Stimulated activated CD8-positive, alpha-beta memory T cell treated with anti-CD3 and anti-CD28 coated beads, Interleukin-7, amount 100 ng/mL, for 4 hours (primary cell): ENCODE data around the gene FGF18.

Experiments
- DNase-seq, 2 donors: peaks; one replicate each; pipeline ENCODE4 v3.0.0-alpha.2; 2020; ENCODE audit warnings: low read depth in 2 of 2

The FGF18 gene

GRCh38 chr5:171422902-171423663, 3.6 kb downstream of the FGF18 start:
- DNase-seq: no peak

DNA sequence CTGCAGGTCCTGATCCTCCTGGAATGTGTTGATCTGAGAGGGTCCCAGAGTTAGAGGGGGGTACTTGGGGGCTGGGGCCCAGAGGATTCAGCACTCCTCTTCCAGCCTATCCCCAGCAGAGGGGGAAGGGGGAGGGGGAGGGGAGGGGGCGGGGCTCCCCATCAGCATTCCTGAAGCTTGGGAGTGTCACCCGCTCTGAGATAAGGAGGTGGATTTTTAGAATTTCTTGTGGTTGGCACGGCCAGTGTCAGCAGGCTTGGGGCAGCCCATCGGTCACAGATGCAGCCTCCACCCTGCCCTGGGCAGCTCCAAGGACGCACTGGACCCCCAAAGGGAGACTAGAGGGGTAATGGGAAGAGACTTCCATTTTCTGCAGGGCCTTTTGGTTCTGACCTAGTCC, 5.3 kb downstream of the FGF18 start:
- no peak for DNase-seq

- no peak for DNase-seq
These were observed 6.3 kb downstream of the FGF18 start for GRCh38 chr5:171425596-171426244.

DNA sequence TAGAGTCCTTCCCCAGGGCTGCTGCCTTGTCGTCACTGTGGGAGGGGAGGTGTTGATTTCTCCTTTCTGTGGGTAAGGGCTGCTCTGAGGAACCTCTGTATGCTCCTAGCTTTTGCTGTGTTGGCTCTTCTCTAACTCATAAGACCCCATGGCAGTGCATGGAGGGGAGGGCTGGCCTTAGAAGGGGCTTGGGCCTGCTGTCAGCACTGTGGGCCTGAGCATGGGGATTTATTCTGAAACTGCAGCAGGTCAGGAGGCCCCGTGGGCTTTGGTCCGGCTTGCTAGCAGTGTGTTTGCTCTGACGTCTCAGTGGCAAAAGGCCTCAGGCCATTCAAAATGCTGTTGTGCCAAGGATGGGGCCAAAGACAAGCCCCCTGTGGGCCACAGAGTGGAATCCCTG, 6.8 kb downstream of the FGF18 start:
- DNase-seq: no peak

GRCh38 chr5:171426680-171427079, 7.2 kb downstream of the FGF18 start:
- DNase-seq: no peak

- no peak for DNase-seq
These were observed 8.1 kb downstream of the FGF18 start for GRCh38 chr5:171427318-171428167.

DNA sequence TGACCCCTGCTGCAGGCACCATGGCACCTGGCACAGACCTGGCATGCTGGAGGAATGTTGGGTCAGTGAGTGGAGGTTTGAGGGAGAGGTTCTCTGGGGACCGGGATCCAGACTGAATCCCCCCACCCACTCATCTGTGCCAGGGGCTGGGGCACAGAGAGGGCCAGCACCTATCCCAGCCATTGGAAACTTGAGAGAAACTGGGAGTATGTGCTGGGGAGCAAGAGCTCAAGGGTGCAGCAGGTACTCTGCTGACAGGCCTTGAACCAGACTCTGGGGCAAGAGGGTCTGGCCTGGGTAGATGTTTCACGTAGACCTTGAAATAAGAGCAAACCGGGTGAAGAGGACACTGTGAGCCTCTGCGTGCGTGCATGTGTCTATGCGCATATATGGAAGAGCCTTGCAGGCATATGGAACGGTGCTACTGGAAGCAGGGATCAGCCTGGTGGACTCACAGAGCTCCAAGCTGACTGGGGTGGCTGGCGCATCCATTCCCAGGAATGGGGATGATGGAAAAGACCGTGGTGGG, 8.8 kb downstream of the FGF18 start:
- no peak for DNase-seq

DNA sequence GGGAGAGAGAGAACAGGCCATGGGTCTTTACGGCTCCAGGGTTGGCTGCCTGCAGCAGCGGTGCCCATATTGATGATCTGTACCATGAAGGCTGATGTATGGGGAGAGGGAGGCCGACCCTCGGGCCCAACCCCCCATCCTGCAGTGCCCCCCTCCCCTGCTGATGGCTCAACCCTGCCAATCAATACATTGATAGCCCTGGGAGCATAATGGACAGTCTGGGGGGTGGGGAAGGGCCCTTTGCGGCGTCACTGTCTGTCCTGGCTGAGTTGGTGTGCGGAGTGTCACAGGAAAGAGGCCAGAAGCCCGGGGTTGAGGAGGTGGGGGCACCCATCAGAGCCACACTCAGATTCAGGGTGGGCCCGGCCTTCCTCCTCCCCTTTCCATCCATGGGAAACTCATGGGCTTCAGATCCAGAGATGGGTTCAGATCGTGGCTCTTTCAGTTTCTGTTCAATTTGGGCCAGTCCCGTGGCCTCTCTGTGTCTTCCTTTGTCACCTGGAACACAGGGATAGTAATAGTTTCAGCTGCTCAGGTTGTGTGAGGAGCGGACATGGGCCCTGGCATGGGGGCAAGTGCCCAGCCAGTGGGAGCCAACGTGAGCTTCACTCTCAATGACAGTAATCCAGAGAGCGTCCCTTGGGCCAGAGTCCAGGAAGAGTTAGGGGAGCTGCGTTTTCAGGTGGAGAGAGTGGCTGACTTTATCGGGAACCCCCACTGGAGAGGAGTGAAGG, 9.5 kb downstream of the FGF18 start:
- DNase-seq: no peak

DNA sequence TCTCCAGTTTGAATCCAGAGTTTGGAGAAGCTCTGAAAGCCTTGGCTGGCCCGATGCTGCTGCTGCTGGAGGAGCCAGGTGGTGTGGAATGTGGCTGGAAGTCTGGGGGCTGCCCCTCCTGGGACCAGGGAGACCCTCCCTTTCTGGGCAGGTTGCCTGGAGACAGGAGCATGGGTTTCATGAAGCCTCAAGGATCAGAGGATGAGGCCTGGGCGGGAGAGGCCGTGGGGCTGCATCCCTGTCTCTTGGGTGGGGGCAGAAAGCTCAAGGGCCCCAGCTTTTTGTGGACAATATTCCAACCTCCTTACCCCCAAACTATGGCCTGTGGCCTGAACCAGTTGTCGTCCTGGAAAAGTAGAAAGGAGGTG, 10.1 kb downstream of the FGF18 start:
- no peak for DNase-seq

GRCh38 chr5:171431251-171431777, 11.9 kb downstream of the FGF18 start:
- DNase-seq: no peak

DNA sequence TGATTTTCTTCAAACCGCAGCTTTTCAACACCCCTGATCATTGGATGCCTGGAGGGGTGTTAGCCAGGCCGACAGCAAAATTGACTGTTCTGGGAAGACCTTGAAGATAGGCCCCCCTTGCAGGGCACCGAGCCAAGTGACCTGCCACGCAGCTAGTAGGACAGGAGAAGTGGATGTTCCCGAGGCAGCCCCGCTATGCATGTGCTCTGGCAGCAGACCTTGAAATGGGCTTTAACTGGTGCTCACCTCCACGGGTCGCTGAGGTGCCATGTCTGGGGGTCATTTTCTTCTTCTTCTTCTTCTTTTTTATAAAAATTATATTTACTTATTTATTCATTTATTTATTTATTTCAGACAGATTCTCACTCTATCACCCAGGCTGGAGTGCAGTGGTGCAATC, 12.6 kb downstream of the FGF18 start:
- no peak for DNase-seq

GRCh38 chr5:171432583-171433351, 13.3 kb downstream of the FGF18 start:
- DNase-seq: no peak

GRCh38 chr5:171433352-171433698, 13.9 kb downstream of the FGF18 start:
- no peak for DNase-seq

DNA sequence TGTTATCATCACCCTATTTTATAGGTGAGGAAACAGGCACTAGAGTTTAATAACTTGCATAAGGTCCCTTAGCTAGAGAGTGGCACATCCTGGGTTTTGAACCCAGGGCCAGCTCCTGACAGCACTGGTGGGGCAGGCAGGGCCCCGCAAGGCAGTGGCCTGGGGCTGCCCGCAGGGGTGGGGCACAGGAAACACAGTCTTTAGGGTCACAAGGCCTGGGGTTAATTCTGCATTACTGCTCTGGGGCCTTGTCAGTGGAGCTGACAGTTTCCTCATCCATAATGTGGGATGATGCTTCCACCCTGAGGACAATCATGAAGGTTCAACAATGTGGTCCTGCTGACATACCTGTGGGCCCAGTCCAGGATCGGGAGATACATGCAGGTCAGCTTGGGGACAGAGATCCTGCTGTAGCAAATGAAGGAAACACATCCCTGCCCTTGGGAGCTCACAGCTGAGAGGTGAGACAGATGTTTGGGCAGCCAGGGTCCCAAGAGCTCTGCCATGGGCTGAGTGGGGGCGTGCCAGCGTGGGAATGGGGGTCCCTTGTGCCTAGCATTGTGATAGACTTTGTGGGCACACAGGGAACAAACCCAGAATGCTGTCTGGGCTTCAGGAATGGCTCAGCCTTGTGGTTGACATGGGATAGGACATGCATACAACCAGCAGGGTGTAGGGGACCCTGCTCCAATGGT, 14.7 kb downstream of the FGF18 start:
- DNase-seq: no peak

GRCh38 chr5:171434874-171435273, 15.4 kb downstream of the FGF18 start:
- DNase-seq: no peak

- DNase-seq: no peak
These were observed 16.5 kb downstream of the FGF18 start for GRCh38 chr5:171435908-171436307.

DNA sequence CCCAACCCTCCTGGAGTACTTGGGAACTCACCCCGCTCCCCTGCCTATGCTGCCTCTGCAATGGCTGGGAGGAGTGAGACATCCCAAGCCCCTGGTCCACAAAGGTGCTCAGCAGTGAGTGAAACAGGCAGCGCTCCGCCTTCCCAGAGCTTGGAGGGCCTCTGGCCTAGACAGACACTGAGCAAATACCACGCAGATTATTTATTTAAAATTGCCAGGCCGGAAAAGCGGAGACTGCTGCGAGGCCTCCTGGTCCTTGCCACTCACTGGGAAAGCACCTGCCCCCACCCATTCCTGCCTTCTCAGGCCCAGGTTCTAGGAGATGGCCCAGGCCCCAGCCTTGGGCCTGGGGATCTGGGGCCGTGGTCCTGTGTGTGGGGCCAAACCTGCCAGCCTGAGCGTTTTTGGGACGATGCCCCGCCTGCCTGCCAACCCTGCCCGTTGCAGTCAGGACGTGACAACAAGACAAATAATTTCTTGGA, 17.4 kb downstream of the FGF18 start:
- no peak for DNase-seq

- no peak for DNase-seq
These were observed 17.9 kb downstream of the FGF18 start for GRCh38 chr5:171437286-171437821.

- DNase-seq: no peak
These were observed 19.3 kb downstream of the FGF18 start for GRCh38 chr5:171438738-171439137.
